Stimulated activated CD4-positive, alpha-beta T cell treated with anti-CD3 and anti-CD28 coated beads, Interleukin-1b, Interleukin-23, amount 100 ng/mL, for 1 hour (primary cell): ENCODE data around the gene OCA2.
"Not testable (repeated sequence)": the region's sequence is repeated elsewhere in the genome, so short reads cannot be mapped to it uniquely, and the experiment has no call there.

Experiments
- DNase-seq, 2 donors: peaks; one replicate each; pipeline ENCODE4 v3.0.0-alpha.2; 2020; ENCODE audit warnings: low read depth in 2 of 2

Gene OCA2

GRCh38 chr15:28098766-28099554 lies at the start of gene OCA2:
TSS of gene OCA2 (minus strand) at chr15:28099315. CDS start at chr15:28081874, 17,441 bp downstream.
- DNase-seq = peak in 1 of 2 donors; percentile 49

- no peak for DNase-seq
These were observed 48.7 kb upstream of the OCA2 start for GRCh38 chr15:28147801-28148200.

GRCh38 chr15:28145419-28145818 lies 46.3 kb upstream of the OCA2 start:
- DNase-seq = not testable (repeated sequence)

- DNase-seq = no peak
These were observed 40.9 kb upstream of the OCA2 start for GRCh38 chr15:28140062-28140461.

GRCh38 chr15:28137408-28138039 lies 38.4 kb upstream of the OCA2 start:
- DNase-seq = not testable (repeated sequence)

DNA sequence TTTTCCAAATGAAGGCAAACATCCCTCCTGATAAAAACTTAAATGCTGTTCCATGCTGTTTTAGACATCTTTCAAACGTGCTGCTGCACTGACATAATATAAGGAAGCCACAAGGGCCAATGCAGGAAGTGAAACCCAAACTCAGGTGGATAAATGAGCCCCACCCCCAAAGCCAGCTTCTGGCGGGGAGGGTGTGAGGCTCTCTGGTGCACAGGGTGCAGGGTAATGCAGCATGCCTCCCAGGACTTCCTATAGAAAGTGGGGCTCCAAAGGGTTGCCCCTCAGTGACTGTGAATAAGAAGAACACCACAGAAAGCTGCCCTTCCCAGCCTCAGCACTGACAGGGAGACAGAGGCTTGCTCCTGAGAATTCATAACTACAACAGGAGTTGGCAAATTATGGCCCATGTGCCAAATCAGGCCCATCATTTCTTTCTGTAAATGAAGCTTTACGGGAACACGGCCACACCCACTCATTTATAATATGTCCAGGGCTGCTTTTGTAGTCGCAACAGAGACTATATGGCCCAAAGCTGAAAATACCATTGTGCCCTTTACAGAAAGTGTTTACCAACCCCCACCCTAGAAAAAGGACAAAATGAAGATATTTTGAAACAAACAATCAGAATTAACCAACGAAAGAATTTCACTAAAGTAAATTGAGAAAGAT lies 37.3 kb upstream of the OCA2 start:
- DNase-seq = not testable (repeated sequence)

DNA sequence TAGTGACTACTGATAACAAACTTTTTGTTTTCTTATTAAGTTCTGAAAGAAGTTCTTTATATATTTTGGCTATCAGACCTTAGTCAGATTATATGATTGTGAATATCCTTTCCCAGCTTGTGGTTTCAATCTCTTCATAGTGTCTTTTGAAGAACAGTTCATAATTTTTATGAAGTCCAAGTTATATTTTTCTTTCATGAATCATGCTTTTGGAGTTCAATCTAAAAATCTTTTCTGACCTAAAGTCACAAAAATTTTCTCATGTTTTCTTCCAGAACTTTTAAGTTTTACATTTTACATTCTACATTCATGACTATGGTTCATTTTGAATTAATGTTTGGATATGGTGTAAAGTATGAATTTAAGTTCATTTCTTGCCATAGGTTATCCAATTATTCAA lies 34.2 kb upstream of the OCA2 start:
- no peak for DNase-seq

- DNase-seq = no peak
These were observed 33.6 kb upstream of the OCA2 start for GRCh38 chr15:28132524-28133275.

DNA sequence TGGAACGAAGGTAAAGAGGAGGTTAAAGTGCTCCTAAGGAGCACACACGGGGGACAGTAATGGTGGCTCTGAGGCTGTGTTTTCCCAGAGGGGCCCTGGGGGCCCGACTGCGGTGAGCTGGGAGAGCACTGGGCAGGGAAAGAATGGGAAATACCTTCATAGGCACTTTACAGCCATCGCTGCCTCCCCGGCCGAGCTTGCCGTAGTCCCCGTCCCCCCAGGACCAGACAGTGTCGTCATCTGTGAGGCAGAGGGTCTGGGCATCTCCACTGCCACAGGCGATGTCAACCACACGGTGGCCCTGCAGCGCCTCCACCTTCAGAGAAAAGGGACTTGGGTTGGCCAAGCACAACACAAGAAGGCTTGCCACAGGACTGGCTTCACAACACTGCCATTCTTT lies 32.8 kb upstream of the OCA2 start:
- no peak for DNase-seq

DNA sequence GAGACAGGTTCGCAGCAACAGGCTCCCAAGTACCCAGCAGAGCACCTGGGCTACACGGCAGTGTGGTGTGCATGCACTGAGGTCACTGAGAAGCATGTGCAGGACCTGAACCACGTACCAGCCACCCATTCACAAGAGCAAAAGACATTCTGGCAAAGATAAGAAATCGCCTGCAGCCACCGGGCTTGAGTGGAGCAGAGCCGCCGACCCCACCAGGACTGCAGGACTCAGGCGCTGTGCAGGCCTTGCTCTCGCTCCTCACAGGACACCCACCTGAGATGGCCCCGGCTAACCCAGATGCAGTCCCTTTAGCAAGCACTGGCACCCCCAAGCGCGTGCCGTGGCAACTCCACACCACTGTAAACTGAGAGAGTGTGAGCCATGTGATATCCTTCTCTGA lies 32.3 kb upstream of the OCA2 start:
- no peak for DNase-seq

- no peak for DNase-seq
These were observed 31.5 kb upstream of the OCA2 start for GRCh38 chr15:28130651-28131050.

- no peak for DNase-seq
These were observed 30.2 kb upstream of the OCA2 start for GRCh38 chr15:28129231-28129848.

GRCh38 chr15:28128031-28128430 lies 28.9 kb upstream of the OCA2 start:
- no peak for DNase-seq

- no peak for DNase-seq
These were observed 27.9 kb upstream of the OCA2 start for GRCh38 chr15:28127036-28127435.

DNA sequence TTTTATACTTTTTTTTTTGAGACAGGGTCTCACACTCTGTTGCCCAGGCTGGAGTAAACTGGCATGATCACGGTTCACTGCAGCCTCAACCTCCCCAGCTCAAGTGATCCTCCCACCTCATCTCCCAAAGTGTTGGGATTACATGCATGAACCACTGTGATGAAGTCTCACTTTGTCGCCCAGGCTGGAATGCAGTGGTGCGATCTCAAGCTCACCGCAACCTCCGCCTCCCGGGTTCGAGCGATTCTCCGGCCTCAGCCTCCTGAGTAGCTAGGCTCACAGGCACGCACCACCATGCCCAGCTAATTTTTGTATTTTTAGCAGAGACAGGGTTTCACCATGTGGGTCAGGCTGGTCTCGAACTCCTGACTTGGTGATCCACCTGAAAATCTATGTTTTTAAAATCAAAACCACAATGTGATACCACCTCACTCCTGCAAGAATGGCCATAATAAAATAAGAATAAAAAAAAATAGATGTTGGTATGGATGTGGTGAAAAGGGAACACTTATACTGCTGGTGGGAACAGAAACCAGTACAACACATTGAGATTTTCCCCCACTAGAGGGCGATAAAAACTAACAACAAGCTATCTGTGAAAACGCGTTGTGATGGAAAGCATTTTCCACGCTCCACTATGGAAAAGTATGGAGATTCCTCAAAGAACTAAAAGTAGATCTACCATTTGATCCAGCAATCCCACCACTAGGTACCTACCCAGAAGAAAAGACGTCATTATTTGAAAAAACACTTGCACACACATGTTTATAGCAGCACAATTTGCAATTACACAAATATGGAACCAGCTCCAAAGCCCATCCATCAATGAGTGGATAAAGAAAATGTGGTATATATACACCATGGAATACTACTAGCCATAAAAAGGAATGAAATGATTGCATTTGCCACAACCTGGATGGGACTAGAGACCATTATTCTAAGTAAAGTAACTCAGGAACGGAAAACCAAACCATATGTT lies 26.8 kb upstream of the OCA2 start:
- DNase-seq = no peak

- no peak for DNase-seq
These were observed 25.7 kb upstream of the OCA2 start for GRCh38 chr15:28124841-28125240.

GRCh38 chr15:28123408-28124023 lies 24.4 kb upstream of the OCA2 start:
- DNase-seq = peak in 1 of 2 donors; percentile 21

DNA sequence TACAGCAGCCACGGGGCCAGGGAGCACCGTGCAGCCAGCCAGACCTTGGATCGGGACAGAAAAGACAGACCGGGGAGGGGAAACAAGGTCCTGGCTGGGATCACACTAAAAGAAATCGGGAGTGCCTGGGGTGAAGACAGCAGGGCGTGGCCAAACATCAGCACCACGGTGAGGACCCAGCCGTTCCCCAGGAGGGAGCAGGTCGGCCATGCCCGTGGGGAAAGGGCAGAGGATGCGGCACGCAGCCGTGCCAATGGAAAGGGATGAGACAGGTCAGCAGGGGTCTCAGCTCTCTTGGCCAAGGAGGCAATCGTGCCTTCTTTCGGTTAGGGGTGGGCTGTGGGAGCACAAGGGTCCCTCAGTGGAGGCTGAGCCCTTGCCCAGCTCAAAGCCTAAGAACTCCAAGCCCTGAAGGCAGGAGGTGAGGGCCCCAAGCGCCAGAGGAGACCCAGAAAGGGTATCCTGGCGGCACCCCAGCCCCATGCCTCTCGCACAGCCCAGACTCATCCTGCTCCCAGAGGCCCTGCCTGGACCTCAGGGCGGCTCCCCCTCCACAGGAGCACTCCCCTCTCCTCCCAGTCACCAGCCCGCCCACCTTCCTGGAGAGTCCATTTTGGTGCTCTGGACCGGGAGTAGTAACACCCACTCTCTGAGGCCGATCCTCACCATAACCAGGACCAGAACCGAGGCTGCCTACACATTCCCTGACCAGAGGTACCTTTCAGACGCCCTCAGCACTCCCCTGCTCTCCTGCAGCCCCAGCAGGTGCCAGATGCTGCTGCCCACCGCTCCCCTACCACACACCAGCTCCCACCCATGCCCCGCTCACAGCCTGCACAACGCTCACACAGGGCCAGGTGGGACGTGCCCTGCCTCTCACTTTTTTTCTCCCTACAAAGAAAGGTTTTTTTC lies 23.2 kb upstream of the OCA2 start:
- no peak for DNase-seq

DNA sequence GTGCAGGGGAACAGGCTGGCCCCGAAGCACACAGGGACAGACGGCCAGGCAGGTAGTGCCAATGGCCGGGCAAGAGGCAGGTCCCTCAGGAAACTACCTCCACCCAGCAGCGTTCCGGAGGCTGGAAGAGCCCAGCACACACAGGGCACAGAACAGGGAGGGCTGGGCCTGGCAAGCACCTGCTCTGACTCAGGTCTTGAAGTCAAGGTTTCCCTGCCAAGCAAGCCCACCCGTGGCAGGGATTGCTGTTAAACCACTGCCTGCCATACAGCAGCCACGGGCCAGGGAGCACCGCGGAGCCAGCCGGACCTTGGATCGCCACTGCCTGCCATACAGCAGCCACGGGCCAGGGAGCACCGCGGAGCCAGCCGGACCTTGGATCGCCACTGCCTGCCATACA lies 22.5 kb upstream of the OCA2 start:
- not testable (repeated sequence) for DNase-seq
